NCI-H1694 (cell line): ENCODE data around the gene IQCE.
A peak's percentile ranks its signal among the peaks of the same experiment; 100 is the strongest.
"Not testable (repeated sequence)": the region's sequence is repeated elsewhere in the genome, so short reads cannot be mapped to it uniquely, and the experiment has no call there.

ENCODE experiments used
- DNase-seq: peaks from one replicate; lab custom pipeline; 2025; lab: John Stamatoyannopoulos, UW

IQCE gene

GRCh38 chr7:2554661-2555111, 4.1 kb upstream of the IQCE start:
- DNase-seq, result no peak

GRCh38 chr7:2555121-2556052, 3.4 kb upstream of the IQCE start, which contains the start of gene BRAT1:
Gene BRAT1 (minus strand): TSS chr7:2555524. CDS start chr7:2554431, 1,093 bp downstream.
- peak; percentile 78 for DNase-seq

- DNase-seq, result no peak
Measured at GRCh38 chr7:2559283-2559950, 638 bp downstream of the IQCE start.

- not testable (repeated sequence) for DNase-seq
Measured at GRCh38 chr7:2563955-2564354, 5.2 kb downstream of the IQCE start.

GRCh38 chr7:2564970-2565540, 6.3 kb downstream of the IQCE start:
- no peak for DNase-seq

- no peak for DNase-seq
Measured at GRCh38 chr7:2566348-2566889, 7.6 kb downstream of the IQCE start.

- no peak for DNase-seq
Measured at GRCh38 chr7:2566890-2567678, 8.3 kb downstream of the IQCE start.

- peak; percentile 53 for DNase-seq
Measured at GRCh38 chr7:2567679-2568278, 9.0 kb downstream of the IQCE start.

- no peak for DNase-seq
Measured at GRCh38 chr7:2568521-2569223, 9.9 kb downstream of the IQCE start.

GRCh38 chr7:2569421-2569820, 10.6 kb downstream of the IQCE start:
- no peak for DNase-seq

- no peak for DNase-seq
Measured at GRCh38 chr7:2570021-2570420, 11.2 kb downstream of the IQCE start.

GRCh38 chr7:2571409-2571808, 12.6 kb downstream of the IQCE start:
- no peak for DNase-seq

- no peak for DNase-seq
Measured at GRCh38 chr7:2572101-2572842, 13.5 kb downstream of the IQCE start.

- DNase-seq, result no peak
Measured at GRCh38 chr7:2573761-2574160, 15.0 kb downstream of the IQCE start.

- DNase-seq, result no peak
Measured at GRCh38 chr7:2575046-2575732, 16.4 kb downstream of the IQCE start.

- DNase-seq, result no peak
Measured at GRCh38 chr7:2575733-2576340, 17.1 kb downstream of the IQCE start.

GRCh38 chr7:2576742-2577491, 18.1 kb downstream of the IQCE start:
- no peak for DNase-seq
